GM18858 (cell line): ENCODE data around the gene PDLIM4.
A peak's percentile ranks its signal among the peaks of the same experiment; 100 is the strongest.

Experiments
- ATAC-seq: cut with Tn5 transposase; IDR thresholded peaks from one replicate; pipeline ENCODE4 v1.9.1; 2021; ENCODE audit not compliant: unreplicated experiment

PDLIM4 gene

GRCh38 chr5:132281856-132282614, 24.5 kb downstream of the PDLIM4 start:
- ATAC-seq = no peak

GRCh38 chr5:132283423-132284043, 26.0 kb downstream of the PDLIM4 start:
- ATAC-seq = no peak

- ATAC-seq = no peak
These were observed 31.6 kb downstream of the PDLIM4 start for GRCh38 chr5:132289097-132289496.

- no peak for ATAC-seq
These were observed 33.5 kb downstream of the PDLIM4 start for GRCh38 chr5:132291026-132291425.

GRCh38 chr5:132293066-132293991, 35.8 kb downstream of the PDLIM4 start:
- peak; percentile 28 for ATAC-seq

- ATAC-seq = peak; percentile 51
These were observed 36.7 kb downstream of the PDLIM4 start, which contains the start of gene SLC22A4 for GRCh38 chr5:132293992-132294727. Gene SLC22A4, plus strand, starts transcription at chr5:132294394. Its CDS starts 223 bp downstream, at chr5:132294617.

- no peak for ATAC-seq
These were observed 37.4 kb downstream of the PDLIM4 start for GRCh38 chr5:132294728-132295504.

GRCh38 chr5:132295505-132296411, 38.3 kb downstream of the PDLIM4 start:
- ATAC-seq = no peak

GRCh38 chr5:132296412-132297016, 39.0 kb downstream of the PDLIM4 start:
- no peak for ATAC-seq

- ATAC-seq = no peak
These were observed 39.9 kb downstream of the PDLIM4 start for GRCh38 chr5:132297211-132297940.

GRCh38 chr5:132298298-132299212, 41.1 kb downstream of the PDLIM4 start:
- ATAC-seq = no peak

GRCh38 chr5:132299917-132300316, 42.4 kb downstream of the PDLIM4 start:
- no peak for ATAC-seq

GRCh38 chr5:132300577-132301343, 43.3 kb downstream of the PDLIM4 start:
- ATAC-seq = no peak

GRCh38 chr5:132301344-132302271, 44.1 kb downstream of the PDLIM4 start:
- no peak for ATAC-seq

GRCh38 chr5:132302413-132302812, 44.9 kb downstream of the PDLIM4 start:
- no peak for ATAC-seq
